Skin of body (tissue), 2 donors: ENCODE data around the gene NKAP. TPM values are rescaled to one million over a fixed set of nuclear protein-coding genes. Genes with fewer than 3 reads are reported as not detected.
A peak's percentile ranks its signal among the peaks of the same experiment; 100 is the strongest.
"Not testable (repeated sequence)": the region's sequence is repeated elsewhere in the genome, so short reads cannot be mapped to it uniquely, and the experiment has no call there.

Experiments used
- DNase-seq: peaks from one replicate; lab custom pipeline; 2025; lab: John Stamatoyannopoulos, UW
- total RNA-seq: library from RNA; depleted of rRNA; stranded (reverse); fragments of >200 nt; gene quantifications from one replicate; pipeline ENCODE4 v1.2.3, GENCODE V29; 2014

NKAP gene
- total RNA-seq, 1 donor from 2014 or later = 6.6 TPM

DNA sequence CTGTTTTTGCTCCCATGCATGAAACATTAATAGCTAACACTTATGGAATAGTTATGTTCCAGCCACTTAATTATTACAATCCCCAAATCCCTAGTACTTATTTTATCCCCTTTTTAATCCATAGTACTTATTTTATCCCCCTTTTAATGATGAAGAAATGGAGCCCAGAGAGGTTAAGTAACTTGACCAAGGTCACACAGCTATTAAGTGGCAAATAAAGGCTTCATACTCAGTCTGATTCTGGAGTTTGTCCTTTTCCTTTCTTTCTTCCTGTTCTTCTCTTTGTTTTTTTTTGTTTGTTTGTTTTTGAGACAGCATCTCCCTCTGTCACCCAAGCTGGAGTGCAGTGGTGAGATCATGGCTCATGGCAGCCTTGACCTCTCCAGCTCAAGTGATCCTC, 2.2 kb downstream of the NKAP start:
- DNase-seq = no peak

DNA sequence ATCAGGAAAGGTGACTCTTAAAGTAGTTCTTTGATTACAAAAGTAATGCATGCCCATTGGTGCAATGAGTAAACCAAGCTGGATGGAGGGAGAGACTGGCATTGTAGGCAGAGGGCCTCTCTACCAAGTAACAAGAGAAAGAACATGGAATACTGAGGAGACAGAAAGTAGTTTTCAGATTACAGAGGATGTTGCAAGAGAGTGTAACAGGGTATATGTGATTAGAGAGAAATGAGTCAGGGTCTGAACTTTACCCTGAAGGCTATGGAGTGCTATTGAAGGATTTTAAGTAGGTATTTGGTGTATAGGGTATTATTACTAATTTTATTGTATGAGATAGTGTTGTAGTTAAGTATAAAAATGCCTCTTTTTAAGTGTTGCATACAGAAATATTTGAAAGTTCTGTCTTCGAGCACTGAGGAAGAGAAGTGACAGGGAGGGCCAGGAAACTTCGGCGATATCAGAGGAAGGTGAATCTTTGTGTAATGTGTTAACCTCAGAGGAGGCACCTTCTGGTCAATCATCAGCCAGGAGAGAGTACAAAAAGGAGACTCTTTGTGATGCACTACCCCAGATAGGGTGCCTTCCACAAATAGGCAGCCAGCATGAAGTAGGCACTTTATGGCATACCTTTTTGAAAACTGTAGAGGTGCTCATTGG, 8.2 kb downstream of the NKAP start:
- no peak for DNase-seq

DNA sequence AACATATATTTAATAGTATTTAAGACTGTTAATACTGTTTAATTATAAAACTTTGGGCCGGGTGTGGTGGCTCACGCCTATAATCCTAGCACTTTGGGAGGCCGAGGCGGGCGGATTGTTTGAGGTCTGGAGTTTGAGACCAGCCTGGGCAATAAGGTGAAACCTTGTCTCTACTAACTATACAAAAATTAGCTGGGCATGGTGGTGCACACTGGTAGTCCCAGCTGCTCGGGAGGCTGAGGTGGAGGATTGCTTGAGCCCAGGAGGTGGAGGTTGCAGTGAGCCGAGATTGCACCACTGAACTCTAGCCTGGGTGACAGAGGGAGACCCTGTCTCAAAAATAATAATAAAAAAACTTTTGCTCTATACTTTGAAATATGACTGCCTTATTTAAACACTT, 21.2 kb downstream of the NKAP start:
- not testable (repeated sequence) for DNase-seq

DNA sequence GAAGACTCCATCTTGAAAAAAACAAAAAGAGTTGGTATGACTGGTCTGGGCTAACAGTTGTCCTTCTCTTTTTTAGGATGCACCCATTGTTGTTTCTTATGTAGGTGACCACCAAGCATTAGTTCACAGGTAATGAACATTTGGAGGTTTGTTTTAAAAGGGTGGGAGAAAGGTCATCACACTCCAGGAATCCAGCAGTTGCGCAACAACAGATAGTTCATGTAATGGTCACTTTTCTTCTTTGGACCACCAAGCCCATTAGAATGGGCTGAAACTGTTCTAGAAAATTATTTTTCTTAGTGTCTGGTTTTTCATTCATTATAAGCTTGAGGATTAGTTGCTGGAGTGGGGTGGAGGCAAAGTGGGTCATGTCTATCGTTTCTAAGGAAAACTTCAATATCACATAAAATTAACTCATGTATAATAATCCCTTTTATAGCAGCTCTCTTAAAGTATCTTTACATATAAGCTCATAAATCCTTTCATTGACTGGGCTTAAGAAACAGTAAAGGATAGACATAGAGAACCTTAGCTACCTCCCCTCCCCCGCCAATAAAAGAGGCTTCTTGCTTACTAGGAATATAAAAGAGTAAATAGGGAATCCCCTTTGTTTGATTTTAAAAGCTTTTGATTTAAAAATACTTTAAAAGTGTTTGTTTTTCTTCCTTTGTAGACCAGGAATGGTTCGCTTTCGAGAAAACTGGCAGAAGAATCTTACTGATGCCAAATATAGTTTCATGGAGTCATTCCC, 23.5 kb downstream of the NKAP start:
- no peak for DNase-seq

DNA sequence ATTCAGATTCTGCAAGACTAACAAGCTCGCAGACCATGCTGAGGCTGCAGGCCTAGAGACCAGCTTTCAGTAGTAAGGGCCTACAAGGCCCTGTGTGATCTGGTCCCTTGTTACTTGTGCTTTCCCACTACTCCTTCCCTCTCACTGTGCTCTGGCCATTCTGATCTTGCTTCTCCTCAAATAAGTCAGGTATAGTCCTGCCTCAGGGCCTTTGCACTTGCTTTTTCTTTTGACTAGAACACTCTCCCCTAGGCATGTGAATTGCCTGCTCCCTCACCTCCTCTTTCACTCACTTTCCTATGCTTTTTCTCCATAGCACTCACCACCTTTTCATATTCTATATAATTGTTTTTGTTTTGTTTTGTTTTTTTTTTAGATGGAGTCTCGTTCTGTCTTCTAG, 25.7 kb downstream of the NKAP start:
- DNase-seq = no peak

- no peak for DNase-seq
These were observed 27.2 kb downstream of the NKAP start for GRCh38 chrX:119916310-119916709.

GRCh38 chrX:119900976-119901375, 42.6 kb downstream of the NKAP start:
- no peak for DNase-seq

- no peak for DNase-seq
These were observed 44.4 kb downstream of the NKAP start for GRCh38 chrX:119899125-119899524.

GRCh38 chrX:119895843-119896326, 47.7 kb downstream of the NKAP start, which contains the start of gene AKAP14:
Gene AKAP14 (plus strand): TSS chrX:119895893. CDS start chrX:119903224, 7,331 bp downstream.
- peak; percentile 0 for DNase-seq

GRCh38 chrX:119891961-119892692, 51.4 kb downstream of the NKAP start:
- not testable (repeated sequence) for DNase-seq

DNA sequence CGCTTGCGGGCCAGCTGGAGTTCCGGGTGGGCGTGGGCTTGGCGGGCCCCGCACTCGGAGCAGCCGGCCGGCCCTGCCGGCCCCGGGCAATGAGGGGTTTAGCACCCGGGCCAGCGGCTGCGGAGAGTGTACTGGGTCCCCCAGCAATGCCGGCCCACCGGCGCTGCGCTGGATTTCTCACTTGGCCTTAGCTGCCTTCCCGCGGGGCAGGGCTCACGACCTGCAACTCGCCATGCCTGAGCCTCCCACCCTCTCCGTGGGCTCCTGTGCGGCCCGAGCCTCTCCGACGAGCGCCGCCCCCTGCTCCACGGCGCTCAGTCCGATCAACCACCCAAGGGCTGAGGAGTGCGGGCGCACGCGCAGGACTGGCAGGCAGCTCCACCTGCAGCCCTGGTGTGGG, 52.9 kb downstream of the NKAP start:
- not testable (repeated sequence) for DNase-seq

DNA sequence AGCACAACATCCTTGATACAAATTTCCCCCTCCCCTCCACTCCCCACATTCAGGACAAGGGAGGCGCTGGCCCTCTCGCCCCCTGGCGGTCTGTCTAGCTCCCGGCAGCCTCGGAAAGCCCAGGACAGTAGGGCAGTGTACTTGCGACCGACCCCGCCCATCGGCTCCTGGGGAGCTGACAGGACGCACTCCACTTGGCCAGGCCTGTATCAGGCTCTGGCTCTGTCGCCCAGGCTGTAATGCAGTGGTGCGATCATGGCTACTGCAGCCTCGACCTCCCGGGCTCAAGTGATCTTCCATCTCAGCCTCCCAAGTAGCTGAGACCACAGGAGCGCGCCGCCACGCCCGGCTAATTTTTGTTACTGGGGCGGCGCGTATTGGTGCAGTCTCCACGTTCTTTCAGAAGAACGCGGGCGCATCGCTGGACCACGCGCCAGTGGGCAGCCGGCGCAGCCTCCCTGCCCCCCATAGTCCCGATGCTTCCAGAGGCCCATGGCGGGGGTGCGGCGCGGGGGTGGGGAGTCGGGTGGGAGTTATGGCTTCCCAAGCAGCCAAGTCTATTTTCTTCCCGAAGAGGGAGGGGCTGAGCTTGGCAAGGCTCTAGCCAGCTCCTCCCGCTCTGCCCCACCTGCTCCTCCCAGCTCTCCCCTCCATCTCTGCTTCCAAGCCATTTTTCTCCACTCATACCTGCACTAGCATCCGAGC, 55.7 kb downstream of the NKAP start:
- peak; percentile 1 for DNase-seq

- no peak for DNase-seq
These were observed 57.8 kb downstream of the NKAP start for GRCh38 chrX:119885554-119886428.

DNA sequence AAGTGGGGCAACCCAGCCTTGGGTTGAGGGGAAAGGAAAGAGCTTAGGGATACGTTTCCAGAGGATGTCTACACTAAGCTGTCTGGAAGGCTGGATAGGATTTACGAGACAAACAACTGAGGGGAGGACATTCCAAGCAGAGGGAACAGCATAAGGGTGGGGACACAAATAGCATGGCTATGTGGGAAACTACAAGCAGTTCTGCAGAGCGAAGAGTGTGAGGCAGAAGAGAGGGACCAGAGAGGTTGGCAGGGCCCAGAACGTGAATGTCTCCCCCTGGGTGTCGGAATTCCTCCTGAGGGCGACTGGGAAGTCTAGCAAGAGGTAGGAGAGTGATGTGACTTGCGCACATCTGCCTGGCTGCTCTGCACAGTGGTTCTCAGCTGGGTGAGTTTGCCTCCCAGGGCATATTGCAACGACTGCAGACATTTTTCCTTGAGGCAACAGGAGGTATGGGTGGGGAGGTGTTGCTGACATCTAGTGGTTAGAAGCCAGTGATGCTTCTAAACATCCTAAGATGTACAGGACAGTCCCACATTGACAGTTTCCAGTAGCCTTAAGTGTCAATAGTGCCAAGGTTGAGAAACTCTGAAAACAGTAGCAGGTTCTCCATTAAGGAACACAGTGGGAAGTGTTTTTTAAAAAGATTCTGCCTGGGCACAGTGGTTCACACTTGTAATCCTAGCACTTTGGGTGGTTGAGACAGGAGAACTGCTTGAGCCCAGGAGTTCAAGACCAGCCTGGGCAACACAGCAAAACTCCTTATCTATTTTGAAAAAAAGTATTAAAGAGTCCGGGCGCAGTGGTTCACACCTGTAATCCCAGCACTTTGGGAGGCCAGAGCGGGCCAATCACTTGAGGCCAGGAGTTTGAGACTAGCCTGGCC, 62.8 kb downstream of the NKAP start:
- DNase-seq = peak; percentile 4

GRCh38 chrX:119880076-119880475, 63.5 kb downstream of the NKAP start:
- DNase-seq = no peak

GRCh38 chrX:119878740-119879139, 64.8 kb downstream of the NKAP start:
- no peak for DNase-seq

DNA sequence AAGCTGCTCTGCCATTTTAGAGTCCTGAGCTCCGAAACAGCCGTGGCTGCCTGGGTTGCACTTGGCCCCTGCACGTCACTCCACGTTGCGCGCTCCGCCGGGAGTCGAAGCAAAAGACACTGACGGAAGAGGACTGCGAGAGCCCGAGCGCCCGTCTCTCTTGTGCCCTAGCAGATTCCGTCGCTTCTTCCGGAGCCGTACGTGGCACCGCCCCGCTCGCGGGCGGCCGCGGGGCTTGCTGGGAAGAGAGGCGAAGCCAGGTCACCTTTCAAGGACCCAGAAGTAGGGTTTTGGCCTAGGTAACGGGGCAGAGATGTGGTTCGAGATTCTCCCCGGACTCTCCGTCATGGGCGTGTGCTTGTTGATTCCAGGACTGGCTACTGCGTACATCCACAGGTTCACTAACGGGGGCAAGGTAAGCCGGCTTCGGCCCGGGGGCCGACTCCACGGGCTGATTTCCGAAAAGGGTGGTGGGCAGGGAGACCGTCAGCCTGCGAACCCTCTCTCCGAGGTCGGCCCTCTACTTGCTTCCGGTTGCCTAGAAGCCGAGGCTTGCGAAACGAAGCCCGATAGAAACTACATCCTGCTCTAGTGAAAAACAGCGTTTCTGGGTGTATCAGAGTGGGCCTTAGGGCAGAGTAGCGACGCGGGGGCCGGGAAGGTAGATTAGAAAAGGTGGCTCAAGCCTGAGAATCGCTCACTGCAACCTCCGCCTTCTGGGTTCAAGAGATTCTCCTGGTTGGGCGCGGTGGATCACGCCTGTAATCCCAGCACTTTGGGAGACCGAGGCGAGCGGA, 71.8 kb downstream of the NKAP start, which contains the start of the genes NDUFA1 and RNF113A:
NDUFA1 (plus strand) TSS at position 234 of the 797 bp plus-strand sequence; CDS start at position 314, 80 bp downstream.
RNF113A (minus strand) TSS at position 135 of the 797 bp plus-strand sequence; CDS start at position 15, 120 bp downstream.
- DNase-seq = peak; percentile 77

DNA sequence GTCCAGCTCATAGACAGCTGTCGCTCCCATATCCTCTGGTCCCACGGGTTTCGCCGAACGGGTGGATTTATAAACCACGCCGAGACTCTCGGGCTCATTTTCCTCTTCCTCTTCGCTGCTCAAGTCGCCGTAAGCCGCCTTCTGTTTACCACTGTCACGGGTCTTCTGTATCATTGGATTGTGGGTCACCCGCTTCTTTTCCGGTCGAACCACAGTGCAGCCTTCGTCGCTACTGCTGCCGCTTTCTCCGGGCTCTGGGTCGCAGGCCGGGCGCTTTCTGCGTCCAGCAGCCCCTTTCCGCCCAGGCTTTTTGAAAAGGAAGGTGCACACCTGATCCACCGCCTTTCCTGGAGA, 72.3 kb downstream of the NKAP start:
- DNase-seq = no peak
